GM18520 (cell line): ENCODE measurements around the gene CENPM.

ENCODE experiments used
- ATAC-seq: cut with Tn5 transposase; IDR thresholded peaks from one replicate; pipeline ENCODE4 v1.9.1; 2021; ENCODE audit not compliant: unreplicated experiment

Gene CENPM

GRCh38 chr22:41915035-41915785, 31.7 kb downstream of the CENPM start, which contains the start of gene SHISA8:
Gene SHISA8, minus strand, starts transcription at chr22:41915074. Its CDS starts 407 bp downstream, at chr22:41914667.
- no peak for ATAC-seq

- ATAC-seq: no peak
Observed at GRCh38 chr22:41914611-41915034, 32.3 kb downstream of the CENPM start.

GRCh38 chr22:41913842-41914534, 33.0 kb downstream of the CENPM start:
- ATAC-seq: no peak

- ATAC-seq: no peak
Observed at GRCh38 chr22:41913040-41913719, 33.8 kb downstream of the CENPM start.

- ATAC-seq: no peak
Observed at GRCh38 chr22:41912338-41913039, 34.5 kb downstream of the CENPM start.

- no peak for ATAC-seq
Observed at GRCh38 chr22:41911001-41911611, 35.8 kb downstream of the CENPM start.

GRCh38 chr22:41910050-41911000, 36.6 kb downstream of the CENPM start:
- ATAC-seq: no peak

- ATAC-seq: no peak
Observed at GRCh38 chr22:41909310-41910049, 37.5 kb downstream of the CENPM start.

- no peak for ATAC-seq
Observed at GRCh38 chr22:41908411-41909309, 38.3 kb downstream of the CENPM start.

- ATAC-seq: no peak
Observed at GRCh38 chr22:41907436-41908401, 39.2 kb downstream of the CENPM start.

GRCh38 chr22:41906822-41907221, 40.1 kb downstream of the CENPM start:
- ATAC-seq: no peak

- no peak for ATAC-seq
Observed at GRCh38 chr22:41905411-41906202, 41.3 kb downstream of the CENPM start.

GRCh38 chr22:41904450-41905410, 42.2 kb downstream of the CENPM start:
- ATAC-seq: no peak

- ATAC-seq: no peak
Observed at GRCh38 chr22:41902932-41903421, 44.0 kb downstream of the CENPM start.

GRCh38 chr22:41902016-41902415, 44.9 kb downstream of the CENPM start:
- no peak for ATAC-seq
